GM18951 (cell line): ENCODE data around the gene USP5.

Experiments used
- POLR2A ChIP-seq: IDR thresholded peaks from 4 replicates; pipeline ENCODE4 v1.6.1; 2011; ENCODE audit warnings: mild to moderate bottlenecking; ENCODE audit not compliant: insufficient read length, insufficient read depth; ENCODE audit errors: extremely low read depth
- in situ Hi-C: fragments of 300-500 bp; cut with MboI; formaldehyde crosslinking; loops from one replicate; pipeline ENCODE4 v1.12.0; 2022; ENCODE audit warnings: low sequenced_read_pairs, mixed read lengths, inconsistent platforms; ENCODE audit not compliant: unreplicated experiment

Gene USP5

GRCh38 chr12:6828781-6829535 is 23.0 kb upstream of the USP5 start:
- no peak for TF ChIP-seq POLR2A
- in situ Hi-C loops: no loop called here

GRCh38 chr12:6829536-6830220 is 22.3 kb upstream of the USP5 start:
- in situ Hi-C loops: no loop called here
- no peak for TF ChIP-seq POLR2A

GRCh38 chr12:6830286-6830890 is 21.6 kb upstream of the USP5 start:
- no peak for TF ChIP-seq POLR2A
- in situ Hi-C loops: no loop called here

- no peak for TF ChIP-seq POLR2A
- in situ Hi-C loops: no loop called here
Measured at GRCh38 chr12:6830999-6831398, 21.0 kb upstream of the USP5 start.

GRCh38 chr12:6831450-6831995 is 20.4 kb upstream of the USP5 start:
- in situ Hi-C loops: no loop called here
- no peak for TF ChIP-seq POLR2A

- in situ Hi-C loops: no loop called here
- TF ChIP-seq POLR2A: no peak
Measured at GRCh38 chr12:6832125-6832524, 19.8 kb upstream of the USP5 start.

GRCh38 chr12:6833189-6833890 is 18.6 kb upstream of the USP5 start:
- no peak for TF ChIP-seq POLR2A
- in situ Hi-C loops: no loop called here

- in situ Hi-C loops: no loop called here
- no peak for TF ChIP-seq POLR2A
Measured at GRCh38 chr12:6834254-6834653, 17.7 kb upstream of the USP5 start.

- TF ChIP-seq POLR2A: no peak
- in situ Hi-C loops: no loop called here
Measured at GRCh38 chr12:6834873-6835272, 17.1 kb upstream of the USP5 start.

GRCh38 chr12:6836851-6837250 is 15.1 kb upstream of the USP5 start:
- in situ Hi-C loops: no loop called here
- TF ChIP-seq POLR2A: no peak

- TF ChIP-seq POLR2A: no peak
- in situ Hi-C loops: no loop called here
Measured at GRCh38 chr12:6837370-6838060, 14.4 kb upstream of the USP5 start.

GRCh38 chr12:6838854-6839253 is 13.1 kb upstream of the USP5 start:
- no peak for TF ChIP-seq POLR2A
- in situ Hi-C loops: no loop called here
